HG03196 (cell line): ENCODE measurements around the gene STK10.
"Not testable (repeated sequence)": the region's sequence is repeated elsewhere in the genome, so short reads cannot be mapped to it uniquely, and the experiment has no call there.

ENCODE experiments used
- ATAC-seq: cut with Tn5 transposase; IDR thresholded peaks from one replicate; pipeline ENCODE4 v1.9.1; 2021; ENCODE audit not compliant: unreplicated experiment

Gene STK10

DNA sequence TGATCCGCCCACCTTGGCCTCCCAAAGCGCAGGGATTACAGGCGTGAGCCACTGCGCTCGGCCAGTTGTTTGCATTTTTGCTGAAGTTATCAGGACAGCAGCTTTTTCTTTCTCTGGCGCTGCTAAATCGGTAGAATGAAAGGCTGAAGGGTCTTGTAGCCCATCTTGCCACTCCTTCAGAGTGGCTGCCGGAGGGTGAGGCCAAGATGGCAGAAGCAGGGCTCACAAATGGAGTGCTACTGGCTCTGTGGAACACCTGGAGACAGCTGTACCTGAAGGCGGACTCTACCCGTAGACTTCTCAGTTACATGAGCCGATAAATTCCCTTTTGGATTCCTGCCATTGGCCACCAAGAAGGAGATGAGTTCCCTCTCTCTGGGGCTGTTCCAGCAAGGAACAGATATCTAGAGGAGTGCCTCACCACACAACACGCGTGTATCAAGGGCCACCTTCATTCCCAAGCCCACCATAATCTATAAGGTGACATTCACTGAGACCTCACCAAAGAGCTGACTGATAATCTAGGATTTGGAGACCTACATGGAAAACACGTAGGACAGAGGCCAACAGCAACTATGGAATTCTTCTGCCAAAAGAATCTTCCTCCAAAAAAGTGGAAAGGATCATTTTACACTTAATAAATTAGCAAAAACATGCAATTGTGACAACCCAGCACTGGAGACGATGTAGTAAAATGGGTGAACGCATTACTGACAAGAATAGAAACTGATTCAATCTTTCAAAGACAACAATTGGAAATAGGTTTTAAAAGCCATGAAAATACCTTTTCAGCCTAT, 21.8 kb downstream of the STK10 start:
- no peak for ATAC-seq

DNA sequence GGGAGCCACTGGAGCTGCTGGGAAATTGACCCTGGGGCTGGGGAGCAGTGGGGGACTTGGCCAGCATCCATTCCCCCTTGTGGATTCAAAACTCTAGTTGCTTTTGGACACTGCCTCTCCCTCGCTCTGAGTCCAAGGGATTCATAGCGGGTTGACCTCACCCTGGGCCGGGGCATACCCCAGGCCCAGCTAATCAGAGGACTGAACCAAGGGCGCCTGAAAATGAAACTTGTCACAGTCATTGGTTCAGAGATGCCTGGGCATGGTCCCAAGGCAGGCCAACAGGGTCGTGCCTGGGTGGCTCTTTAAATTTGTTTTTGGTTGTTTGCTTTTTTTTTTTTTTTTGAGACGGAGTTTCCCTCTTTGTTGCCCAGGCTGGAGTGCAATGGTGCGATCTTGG, 22.6 kb downstream of the STK10 start:
- ATAC-seq: peak; percentile 70

DNA sequence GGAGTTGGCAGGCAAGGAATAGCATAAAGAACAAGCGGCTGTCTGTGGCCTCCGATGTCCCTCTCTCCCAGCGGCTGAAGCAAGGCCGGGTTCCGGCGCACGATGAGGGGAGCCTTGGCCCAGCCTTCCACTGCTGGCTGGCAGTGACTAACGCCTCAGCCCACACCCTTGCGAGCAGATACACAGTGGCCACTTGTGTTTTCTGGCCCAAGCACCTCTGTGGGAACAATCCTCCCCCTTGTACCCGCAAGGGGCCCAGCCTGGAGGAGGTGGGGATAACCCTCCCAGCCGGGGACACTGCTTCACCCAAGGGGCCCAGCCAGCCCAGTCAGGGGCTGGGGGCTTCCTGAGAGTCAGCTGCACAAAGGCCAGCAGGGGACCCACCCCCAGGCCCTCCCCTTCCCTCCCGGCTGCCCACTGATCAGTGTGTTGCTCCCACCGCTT, 23.2 kb downstream of the STK10 start:
- no peak for ATAC-seq

DNA sequence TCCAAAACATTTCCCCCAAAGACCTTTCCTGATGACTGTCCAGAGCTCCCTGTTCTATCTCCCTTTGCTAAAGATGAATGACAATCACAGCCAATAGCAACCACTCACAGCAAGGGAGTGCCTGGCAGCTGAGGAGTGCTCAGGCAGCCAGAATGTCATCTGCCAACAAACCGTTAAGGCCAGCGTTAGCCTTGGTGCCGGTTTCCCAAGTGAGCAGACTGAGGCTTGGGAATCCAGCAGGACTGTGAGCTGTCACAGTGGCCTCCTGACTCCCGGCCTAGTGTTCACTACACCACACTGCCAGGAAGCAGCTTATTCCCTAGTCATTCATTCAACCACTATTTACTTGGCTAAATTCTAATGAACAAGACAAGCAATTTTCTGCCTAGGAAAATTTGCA, 24.7 kb downstream of the STK10 start:
- no peak for ATAC-seq

DNA sequence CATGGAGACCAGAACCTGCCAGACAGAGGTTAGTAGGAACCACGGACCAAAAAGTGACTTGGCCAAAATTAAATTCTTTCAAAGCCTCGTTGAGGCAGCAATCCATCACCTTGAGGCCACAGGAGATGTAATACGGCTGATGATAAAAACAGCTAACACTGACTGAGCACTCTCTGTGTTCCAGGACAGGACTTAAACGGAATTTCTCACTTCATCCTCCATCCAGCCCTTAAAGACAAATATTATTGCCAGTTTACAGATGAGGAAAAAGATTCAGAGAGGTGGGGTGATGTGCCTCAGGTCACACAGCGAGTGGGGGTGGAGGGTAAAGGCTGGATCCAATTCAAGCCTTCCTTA, 25.1 kb downstream of the STK10 start:
- ATAC-seq: no peak

DNA sequence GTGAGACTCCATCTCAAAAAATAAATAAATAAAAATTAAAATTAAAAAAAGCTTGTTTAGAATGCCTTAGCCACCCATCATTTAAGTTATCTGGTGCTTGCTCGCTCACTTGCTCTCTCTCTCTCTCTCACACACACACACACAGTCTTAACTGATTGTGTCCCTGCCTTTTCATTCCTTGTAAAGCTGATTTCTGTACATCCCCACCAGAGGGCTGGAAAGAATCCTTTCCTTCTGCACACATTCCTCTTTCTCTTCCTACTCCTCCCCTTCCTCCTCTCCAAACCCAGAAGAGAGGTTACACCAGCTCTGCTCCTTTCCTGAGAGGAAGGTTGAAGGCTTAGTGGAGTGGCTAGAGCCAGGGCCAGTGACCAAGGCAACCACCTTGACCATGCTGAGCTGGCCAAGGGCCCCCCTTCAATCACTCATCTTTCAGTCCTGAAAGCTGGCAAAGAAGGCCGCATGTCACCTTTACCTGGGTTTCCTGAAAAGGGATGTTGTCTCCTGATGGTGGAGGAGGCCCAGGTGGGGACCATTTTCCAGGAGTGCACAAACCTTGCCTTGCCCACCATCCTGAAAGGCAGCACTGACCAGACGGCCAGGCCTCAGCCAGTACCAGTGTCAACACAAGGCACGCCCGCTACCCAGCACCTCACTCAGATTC, 25.6 kb downstream of the STK10 start:
- ATAC-seq: no peak

DNA sequence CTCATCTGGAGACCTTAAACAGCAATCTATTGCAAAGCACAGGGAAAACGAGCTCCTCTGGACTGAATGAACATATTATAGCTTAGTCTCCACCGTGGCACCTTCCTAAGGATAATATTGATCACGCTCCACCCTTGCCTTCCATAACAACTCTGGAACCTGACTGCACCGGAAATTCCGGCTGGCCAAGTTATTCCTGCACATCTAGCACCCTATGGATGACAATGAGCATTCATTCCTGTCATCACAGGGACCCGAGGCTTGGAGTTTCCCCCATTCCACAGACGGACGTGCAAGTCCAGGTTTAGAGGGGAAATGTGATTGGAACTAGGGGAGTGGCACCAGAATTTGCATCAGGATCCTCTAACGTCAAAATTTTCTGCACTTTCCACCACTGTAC, 27.5 kb downstream of the STK10 start:
- ATAC-seq: no peak

DNA sequence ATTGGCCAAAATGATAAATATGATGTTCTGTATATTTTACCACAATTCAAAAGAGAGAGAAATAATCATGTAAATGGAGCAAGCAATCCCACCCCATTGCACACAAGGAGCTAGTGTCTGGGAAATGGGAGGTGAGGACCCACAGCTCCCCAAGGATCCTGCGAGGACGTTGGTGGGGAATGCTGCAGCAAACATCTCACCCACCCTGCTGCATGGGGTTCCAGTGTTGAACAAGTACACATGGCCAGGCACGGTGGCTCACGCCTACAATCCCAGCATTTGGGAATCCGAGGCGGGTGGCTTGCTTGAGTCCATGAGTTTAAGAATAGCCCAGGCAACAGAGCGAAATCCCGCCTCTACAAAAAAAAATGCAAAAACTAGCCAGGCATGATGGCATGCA, 29.0 kb downstream of the STK10 start:
- no peak for ATAC-seq

DNA sequence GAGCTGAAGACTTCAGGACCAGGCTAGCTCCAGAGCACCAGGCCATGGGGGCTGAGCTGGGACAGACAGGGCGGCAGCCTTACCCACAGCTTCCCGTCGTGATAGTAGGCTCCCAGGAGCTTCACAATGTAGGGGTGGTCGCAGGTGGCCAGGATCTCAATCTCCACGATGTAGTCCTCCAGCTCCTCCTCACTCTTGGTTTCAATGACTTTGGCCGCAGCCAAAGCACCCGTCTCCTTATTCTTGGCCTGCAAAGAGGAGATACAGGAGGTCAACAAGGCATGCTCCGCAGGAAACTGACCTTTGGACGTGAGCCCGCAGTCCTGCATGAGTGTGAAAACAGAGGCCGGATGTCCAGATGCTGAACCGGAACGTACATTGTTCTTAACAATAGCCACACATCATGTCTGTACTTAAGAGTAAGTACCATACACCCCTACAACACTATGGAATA, 31.5 kb downstream of the STK10 start:
- no peak for ATAC-seq

DNA sequence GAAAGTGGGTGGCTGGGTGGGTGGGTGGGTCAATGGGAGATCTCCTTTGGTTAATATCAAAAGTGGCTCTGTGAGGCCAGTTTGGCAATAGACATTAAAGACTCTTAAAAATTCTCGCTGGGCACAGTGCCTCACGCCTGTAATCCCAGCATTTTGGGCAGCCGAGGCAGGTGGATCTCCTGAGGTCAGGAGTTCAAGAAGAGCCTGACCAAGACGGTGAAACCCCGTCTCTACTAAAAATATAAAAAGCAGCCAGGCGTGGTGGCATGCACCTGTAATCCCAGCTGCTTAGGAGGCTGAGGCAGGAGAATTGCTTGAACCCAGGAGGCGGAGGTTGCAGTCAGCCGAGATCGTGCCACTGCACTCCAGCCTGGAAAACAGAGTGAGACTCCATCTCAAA, 32.9 kb downstream of the STK10 start:
- not testable (repeated sequence) for ATAC-seq

DNA sequence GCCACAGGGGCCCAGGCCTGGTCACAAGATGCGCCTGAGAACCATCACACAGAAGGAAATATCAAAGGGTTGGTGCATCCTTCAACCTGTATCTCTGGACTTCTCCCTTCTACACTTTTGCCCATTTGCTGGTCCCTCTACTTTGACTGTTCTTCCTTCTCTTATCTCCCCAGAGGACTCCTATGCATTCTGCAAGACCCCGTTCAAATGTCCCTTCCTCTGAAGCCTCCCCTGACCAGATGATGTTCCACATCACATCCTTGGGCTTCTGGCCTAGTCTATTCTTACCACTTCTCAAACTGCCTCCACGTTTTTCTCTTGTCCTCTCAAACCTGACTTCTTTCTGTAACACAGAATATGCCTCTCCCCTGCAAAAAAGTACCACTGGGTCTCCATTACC, 34.3 kb downstream of the STK10 start:
- no peak for ATAC-seq

DNA sequence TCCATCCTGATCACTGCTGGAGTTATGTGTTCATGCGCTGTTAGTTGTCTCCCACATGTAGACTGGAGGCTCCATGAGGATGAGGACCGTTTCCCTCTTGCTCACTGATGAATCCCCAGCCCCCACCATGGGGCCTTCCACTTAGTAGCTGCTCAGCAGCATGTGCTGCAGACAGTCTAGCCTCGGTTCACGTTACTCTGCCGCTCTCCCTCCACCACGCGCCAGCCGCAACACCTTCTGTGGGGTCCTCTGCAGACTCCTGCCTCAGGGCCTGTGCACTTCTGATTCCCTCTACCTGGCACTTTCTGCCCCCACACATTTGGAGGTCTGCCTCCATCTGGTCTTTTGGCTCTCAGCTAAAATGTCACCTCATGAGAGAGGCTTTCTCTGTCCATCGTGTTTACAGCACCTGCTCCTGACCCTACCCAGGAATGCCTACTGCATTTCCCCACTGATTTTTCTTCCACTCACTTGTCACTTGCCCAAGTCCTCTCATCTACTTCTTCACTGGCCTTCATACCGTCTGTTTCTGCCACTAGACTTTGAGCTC, 36.3 kb downstream of the STK10 start:
- ATAC-seq: no peak

DNA sequence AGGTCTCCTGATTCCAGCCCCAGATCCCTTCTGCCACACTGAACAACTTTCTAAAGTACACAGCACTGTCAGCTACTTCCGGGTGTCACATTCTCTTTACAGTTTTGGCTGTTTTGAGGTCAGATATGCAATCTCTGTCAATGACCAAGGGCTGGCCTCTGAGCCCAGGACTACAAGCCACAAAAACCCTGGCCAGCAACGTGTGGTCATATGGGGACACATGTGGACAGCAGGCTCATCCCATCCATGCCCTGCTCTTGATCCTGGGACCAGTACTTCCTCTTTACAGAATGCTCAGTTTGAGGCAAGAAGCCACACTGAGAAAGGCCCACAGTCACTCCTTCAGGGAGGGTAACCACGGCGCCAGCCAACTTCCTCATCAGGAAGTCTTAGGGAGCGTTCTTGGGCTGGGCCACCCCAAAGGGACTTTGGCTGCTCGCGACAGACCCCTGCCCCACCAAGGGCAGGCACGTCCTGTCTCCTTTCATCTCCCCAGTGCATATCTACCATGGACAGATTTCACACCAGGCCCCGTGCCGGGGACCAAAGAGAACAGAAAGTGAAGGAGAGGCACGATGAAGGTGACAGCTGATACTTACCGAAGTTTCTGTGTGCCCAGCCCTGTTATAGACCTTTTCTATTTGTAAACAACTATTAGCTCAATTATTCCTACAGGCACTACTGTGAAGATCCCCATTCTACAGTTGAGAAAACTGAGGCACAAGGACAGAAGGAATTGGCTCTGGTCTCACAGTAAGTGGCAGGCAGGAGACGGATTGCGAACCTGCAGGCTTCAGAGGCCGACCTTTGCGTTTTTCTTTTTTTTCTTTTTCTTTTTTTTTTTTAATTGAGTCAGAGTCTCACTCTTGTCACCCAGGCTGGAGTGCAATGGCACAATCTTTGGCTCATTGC, 37.3 kb downstream of the STK10 start:
- no peak for ATAC-seq

DNA sequence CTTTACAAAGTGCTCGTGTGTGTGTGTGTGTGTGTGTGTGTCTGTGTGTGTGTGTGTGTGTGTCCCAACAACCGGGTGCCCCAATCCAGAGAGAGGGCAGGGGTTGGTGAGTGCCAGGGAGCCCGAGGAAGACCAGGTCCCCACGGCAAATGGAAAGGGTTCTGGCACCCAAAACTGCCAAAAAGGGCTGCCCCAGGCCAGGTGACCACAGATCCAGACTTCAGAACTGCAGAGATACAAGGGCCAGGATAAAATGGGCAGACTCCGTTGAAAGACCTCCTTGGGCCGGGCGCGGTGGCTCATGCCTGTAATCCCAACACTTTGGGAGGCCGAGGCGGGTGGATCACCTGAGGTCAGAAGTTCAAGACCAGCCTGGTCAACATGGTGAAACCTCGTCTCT, 38.5 kb downstream of the STK10 start:
- not testable (repeated sequence) for ATAC-seq

DNA sequence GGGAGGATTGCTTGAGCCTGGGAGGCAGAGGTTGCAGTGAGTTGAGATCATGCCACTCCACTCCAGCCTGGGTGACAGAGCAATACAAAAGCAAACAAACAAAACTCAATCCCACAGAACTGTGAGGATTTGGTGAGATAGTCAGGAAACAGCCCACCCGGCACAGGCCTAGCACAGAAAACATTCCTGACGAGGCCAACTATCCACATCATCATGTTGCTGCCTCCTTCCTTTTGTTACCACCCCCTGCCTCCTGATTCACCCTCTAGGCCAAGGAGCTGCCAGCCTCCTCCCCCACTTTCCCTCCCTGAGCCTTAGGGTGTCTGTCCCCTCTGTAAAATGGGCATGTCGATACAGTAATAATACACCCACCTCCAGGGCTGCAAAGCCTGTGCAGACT, 39.0 kb downstream of the STK10 start:
- ATAC-seq: no peak

DNA sequence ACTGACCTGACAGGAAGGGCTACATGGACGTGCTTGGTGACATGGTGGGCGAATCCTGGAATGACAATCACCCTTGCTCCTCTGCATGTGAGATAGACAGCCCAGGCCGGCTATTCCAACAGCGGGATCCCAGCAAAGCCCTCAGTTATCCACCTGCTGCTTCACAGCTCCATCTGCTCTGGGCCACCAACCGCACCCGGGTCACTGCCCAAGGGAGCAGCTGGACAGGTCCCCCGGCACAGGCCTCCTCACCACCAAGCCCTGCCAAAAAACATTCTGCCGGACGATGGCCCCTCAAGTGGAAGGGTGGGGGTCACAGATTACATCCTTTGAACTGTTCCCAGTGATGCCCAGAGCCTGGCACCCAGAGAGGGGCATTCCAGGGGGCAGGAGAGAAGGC, 39.6 kb downstream of the STK10 start:
- ATAC-seq: no peak

DNA sequence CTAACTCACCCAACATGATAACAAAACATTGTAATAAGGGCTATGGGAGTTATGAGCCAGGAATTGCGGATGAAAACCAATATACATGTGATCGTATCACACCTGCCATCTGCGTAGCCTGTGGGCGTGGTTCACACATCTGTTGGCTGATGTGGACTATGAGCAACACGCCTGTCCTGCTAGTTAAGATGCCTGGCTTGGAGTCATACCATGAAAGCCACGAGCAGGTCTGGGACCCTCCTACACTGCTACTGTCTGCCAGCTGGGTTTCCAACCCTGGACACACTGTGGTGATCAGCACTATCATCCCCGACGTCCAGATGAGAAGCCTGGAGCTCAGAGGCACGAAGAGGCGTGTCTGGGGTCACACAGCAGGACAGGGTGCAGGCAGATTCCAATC, 40.2 kb downstream of the STK10 start:
- no peak for ATAC-seq

DNA sequence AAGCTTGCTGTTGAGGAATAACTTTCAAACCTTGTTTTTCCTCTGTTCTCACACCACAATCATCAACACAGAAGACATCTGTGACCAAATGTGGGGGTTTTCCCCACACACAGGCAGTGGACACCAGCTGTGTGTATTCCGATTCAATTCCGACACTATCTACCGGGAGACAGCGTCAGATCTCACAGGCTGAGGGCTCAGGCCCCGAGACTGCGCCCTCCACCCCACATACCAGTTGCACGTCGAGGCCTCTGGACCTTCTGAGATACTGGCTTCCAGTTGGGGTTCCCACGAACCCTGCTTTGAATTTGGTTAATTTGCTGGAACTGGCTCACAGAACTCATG, 41.3 kb downstream of the STK10 start:
- ATAC-seq: no peak

DNA sequence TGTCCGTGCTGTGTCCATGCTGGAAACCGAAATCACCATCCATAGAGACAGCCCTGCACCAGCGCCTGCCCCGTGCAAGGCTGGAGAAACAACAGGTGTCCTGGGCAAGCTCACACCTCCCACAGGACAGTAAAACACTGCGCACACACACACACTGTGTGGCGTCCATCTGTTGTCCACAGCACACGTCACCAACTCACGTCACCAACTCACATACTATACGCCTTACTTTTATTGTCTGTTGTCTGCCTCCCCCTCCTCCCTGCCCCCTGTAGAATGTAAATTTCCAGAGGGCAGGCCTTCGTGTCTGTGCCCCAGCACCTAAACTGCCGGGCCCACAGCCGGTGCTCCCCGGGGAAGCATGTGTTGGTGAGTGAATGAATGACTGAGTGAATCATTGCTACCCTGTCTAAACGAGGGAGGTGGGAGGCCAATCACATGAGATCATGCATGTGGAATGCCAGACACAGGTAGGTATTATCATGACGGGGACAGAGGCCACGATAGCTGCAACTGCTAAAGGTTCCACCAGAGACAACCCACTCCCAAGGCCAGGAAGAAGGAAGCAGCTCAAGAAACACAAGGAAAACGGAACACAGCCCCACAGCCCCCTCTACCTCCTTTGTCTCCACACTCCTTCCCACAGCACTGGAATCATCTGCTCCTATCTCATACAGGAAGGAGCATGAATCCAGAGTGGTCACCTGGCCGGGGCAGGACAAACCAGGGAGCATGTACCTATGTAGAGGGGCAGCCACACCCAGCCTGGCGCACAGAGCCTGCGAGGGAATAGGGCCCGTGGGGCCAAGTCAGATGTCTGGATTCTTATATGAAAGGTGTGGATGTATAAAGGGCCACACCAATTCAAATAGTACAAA, 41.9 kb downstream of the STK10 start:
- ATAC-seq: no peak
